ENCODE measurements around the gene CCDC188. TPM values are rescaled to one million over a fixed set of nuclear protein-coding genes. Genes with fewer than 3 reads are reported as not detected.
"Not testable (repeated sequence)": the region's sequence is repeated elsewhere in the genome, so short reads cannot be mapped to it uniquely, and the experiment has no call there.

The CCDC188 gene
- polyA plus RNA-seq, 10 donors, result 0.79 to 2.3 (median 1.2) TPM

- DNase-seq, result no peak
Measured at GRCh38 chr22:20171288-20172140, 20.7 kb upstream of the CCDC188 start.

- no peak for DNase-seq
Measured at GRCh38 chr22:20170170-20170569, 19.3 kb upstream of the CCDC188 start.

- DNase-seq, result no peak
Measured at GRCh38 chr22:20169253-20169822, 18.5 kb upstream of the CCDC188 start.

- DNase-seq, result no peak
Measured at GRCh38 chr22:20167643-20168322, 16.9 kb upstream of the CCDC188 start.

DNA sequence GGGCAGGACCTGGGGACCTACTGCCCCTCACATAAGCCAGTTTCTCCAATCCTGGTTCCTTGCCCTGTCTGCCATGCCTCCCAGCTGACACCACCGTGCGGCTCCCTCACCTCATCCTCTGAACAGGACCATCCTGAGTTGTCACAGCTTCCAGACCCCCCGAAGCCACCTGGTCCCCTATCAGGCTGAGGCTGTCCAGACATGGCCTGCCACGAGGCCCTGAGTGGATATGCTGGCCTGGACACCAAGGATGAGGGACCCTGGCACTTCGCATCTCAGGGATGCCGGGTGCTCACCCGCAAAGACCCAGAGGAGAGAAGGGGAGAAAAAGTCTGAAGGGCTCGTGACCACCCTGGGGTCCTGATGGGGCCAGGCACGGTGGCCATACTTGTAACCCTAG, 15.8 kb upstream of the CCDC188 start:
- no peak for DNase-seq

GRCh38 chr22:20165913-20166312, 15.1 kb upstream of the CCDC188 start:
- DNase-seq, result no peak

DNA sequence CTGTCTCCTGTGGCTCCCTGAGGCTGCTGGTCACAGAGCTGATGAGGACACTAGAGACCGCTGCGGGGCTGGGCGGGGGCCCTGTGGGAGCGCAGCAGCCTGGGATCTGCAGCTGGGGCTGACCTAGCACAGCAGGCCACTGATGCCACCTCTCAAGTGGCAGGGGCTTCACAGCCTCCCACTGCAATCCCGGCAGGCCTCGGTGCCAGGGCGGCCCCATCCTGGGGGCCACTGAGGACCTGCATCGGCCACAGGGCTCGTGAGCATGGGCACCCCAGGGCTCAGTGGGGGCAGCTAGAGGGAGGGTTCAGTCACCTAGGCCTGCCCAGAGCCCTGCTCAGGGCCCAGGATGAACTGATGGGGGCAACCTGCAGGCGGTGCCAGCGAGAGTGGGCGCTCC, 14.6 kb upstream of the CCDC188 start:
- DNase-seq, result no peak

- no peak for DNase-seq
Measured at GRCh38 chr22:20164863-20165262, 14.0 kb upstream of the CCDC188 start.

DNA sequence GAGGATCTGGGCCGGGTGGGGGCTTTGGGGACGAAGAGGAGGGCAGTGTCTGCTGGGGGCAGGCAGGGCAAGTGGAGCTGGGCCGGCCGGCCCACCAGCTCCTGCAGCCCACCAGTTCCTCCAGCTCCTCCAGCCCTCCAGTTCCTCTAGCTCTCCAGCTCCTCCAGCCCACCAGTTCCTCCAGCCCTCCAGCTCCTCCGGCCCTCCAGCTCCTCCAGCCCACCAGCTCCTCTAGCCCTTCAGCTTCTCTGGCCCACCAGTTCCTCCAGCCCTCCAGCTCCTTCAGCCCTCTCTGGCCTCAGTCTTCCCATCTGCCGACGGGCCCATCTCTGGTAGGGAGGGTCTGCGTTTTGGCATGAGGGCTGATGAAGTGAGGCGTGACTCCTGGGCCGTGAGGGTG, 9.2 kb upstream of the CCDC188 start:
- DNase-seq, result no peak

DNA sequence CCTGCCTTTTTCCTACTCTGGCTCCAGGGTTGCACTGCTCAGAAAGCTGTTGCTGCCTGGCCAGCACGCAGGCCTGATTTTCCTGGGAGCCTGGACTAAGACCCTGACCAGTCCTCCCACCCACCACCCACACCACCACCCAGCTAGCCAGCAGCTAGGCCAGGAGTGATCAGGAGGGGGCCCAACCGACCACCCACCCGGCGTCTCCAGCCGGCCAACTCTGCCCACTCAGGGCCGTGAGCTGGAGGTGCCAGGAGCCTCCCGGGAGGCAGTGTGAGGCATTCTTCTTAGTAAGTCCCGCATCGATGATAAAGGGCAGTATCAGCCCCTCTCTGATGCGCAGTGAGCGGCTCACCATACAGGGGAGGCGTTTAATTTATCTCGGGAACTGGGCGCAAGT, 8.7 kb upstream of the CCDC188 start:
- not testable (repeated sequence) for DNase-seq

GRCh38 chr22:20159076-20159475, 8.2 kb upstream of the CCDC188 start:
- DNase-seq, result no peak

GRCh38 chr22:20158391-20159036, 7.7 kb upstream of the CCDC188 start:
- no peak for DNase-seq

DNA sequence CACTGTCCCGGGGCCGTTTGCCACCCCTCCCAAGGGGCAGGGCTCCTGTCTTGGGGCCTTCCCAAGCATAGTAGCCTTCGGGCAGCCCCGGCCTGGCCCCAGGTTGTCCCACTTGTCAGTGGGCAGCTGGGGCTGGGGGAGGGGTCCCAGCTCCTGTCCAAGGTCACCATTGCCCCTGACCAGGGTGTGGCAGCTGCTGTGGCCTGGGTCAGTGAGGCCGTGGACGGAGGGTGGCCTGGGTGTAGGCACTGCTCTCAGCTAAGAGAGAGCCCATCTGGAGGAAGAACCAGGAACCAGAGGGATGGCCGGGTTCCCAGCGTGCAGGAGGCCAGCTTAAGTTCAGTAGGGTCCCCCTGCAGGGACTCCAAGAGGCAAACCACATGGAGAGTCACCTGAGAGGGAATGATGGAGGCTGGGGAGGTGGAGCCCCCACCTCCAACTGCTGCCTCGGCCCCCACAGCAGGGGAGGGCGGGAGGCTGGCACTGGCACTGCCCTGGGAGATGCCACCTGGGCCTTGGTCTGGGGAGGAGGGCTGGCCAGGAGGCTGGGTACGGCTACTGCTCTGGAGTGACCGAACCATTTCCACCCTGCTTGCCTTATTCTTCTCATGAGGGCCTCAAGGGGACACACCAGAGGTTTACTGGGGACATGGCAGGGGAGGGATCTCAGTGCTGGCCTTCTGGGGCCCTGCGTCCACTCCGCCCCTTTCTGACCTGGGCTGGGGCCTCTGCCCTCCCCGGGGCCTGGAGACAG, 6.8 kb upstream of the CCDC188 start:
- no peak for DNase-seq

DNA sequence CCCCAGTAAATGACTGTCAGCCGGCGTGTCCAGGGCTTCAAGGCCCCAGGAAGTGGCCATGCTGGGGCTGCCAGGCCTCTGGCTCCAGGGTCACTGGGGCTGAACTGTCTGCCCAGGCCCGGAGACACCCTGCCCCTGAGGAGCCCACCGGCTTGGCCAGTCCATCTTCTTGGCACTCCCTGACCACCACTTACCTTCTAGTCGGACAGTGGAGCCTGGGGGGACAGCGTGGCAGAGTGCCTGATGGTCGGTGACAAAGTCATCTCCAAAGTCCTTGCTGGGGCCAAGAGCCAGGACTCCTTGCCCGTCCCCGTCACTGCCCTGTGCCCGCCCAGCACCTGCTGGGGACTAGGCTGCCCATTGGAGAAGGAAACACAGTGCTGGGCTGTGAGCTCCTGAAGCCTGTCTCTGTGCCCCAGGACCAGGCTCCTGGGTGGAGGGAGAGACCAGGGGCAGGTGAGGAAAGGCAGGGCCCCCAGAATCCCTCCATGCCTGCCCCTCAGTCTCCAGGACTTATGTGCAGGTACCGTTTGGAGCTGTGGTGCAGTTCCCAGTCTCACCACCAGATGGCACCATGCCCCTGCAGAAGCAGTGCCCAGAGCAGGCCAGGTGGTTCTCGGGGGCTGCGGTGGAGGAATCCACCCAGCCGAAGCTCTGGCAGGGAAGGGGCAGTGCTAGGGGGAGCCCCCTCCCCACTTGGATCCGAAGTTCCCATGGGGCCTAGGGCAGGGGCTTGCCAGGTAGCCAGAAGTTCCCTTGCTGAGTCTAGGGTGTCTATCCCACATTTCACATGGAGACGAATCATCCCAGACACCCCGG, 6.0 kb upstream of the CCDC188 start:
- DNase-seq, result peak; percentile 64 to 90 (median 83)

DNA sequence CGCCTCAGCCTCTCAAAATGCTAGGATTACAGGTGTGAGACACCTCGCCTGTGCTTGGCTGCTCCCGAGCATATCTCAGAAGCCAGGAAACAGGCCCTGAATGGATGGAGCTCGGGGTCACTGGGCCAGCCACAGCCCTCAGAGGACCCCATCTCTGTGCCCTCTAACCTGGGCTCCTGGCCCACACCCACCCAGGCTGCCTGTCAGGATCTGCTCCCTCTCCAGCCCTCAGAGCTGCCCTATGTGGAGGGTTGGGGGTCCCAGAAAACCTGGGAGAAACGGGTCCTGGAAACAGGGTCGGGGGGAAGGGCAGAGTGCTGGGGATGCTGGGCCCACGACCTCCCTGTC, 5.2 kb upstream of the CCDC188 start:
- no peak for DNase-seq

DNA sequence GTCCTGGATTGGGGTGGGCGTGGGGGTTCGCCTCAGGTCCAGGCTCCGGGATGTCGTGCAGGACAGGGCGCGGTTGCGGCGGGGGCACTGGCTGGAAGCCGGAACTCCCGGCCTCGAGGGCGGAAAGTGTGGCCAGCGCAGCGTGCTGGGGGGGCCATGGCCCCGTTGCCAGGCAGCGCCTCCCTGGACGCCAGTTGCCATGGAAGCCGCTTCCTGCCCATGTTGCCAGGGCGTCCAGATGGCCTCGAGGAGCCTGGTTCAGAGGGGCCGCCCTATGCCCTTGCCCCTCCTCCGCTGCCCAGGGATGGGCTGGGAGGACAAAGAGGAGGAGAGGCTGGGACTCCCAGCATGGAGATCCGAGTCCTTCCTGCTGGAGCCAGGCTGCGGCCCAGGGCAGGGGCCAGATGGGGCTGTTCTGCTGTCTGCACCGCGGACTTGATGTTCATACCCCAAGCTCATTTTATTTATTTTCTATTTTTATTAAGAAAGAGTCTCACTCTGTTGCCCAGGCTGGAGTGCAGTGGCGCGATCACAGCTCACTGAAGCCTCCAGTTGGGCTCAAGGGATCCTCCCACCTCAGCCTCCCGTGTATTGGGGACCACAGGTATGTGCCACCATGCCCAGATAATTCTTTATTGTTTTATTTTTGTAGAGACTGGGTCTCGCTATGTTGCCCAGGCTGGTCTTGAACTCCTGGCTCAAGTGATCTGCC, 4.6 kb upstream of the CCDC188 start:
- peak in 1 of 3 donors; percentile 57 for DNase-seq

GRCh38 chr22:20154602-20155187, 3.8 kb upstream of the CCDC188 start:
- no peak for DNase-seq

DNA sequence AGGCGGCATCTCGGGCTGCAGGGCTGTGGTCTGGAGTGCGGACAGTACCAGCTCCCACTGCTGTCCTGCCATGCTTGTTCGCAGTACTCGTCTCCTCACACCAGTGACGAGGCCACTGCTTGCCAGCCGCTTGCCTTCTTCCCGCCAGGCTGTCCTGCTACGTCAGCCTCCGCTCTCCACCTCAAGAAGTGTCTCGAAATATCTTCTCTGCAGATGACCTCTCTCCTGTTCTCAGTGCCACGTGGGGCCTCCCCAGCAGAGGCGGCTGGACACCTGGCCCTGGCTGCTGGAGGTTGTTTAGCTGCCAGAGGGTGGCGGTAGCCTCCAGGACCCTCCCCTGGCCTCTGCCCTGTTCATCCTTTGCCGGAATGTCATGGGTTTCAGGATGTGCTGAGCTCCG, 3.1 kb upstream of the CCDC188 start:
- no peak for DNase-seq

DNA sequence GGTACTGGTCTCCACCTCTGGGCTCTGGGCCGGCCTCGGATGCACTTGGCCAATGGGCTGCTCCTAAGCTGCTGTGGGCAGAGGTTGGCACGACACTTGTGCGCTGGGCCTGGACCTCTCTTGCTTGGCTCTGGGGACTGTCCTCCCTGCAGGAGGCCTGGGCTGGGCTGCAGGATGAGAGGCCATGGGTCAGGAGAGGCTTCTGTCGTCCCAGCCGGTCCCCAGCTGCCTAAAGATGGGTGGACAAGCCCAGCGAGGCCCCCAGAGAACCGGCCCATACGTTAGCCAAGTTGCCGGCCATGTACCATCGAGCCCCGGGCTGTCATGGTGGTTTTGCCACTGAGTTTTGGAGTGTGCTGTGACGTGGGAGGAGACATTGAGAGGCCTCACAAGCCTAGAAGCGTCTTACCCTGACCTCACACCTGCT, 1.6 kb upstream of the CCDC188 start:
- no peak for DNase-seq

- DNase-seq, result no peak
Measured at GRCh38 chr22:20151276-20151588, 377 bp upstream of the CCDC188 start.
